Activated T-helper 17 cell treated with anti-CD3 and anti-CD28 coated beads, Interleukin-2, amount 50 U/mL, for 72 hours (primary cell): ENCODE results near the gene CTU2. TPM values are rescaled to one million over a fixed set of nuclear protein-coding genes. Genes with fewer than 3 reads are reported as not detected.
"Not testable (repeated sequence)": the region's sequence is repeated elsewhere in the genome, so short reads cannot be mapped to it uniquely, and the experiment has no call there.

Source experiments
- ATAC-seq: fragments of 150-1000 bp; cut with Tn5 transposase; replicated peaks from 2 replicates; pipeline ENCODE4 v1.10.0; 2021; ENCODE audit warnings: mild to moderate bottlenecking, moderate library complexity
- H3K27ac Mint-ChIP-seq: one replicate; pipeline ENCODE4 v1.8.0; 2022; ENCODE audit warnings: mixed read lengths
- H3K27me3 Mint-ChIP-seq: one replicate; pipeline ENCODE4 v1.8.0; 2022; ENCODE audit warnings: mixed read lengths
- H3K36me3 Mint-ChIP-seq: one replicate; pipeline ENCODE4 v1.8.0; 2022; ENCODE audit warnings: low read depth, mild to moderate bottlenecking, mixed read lengths
- H3K4me1 Mint-ChIP-seq: one replicate; pipeline ENCODE4 v1.8.0; 2022; ENCODE audit warnings: mixed read lengths
- H3K4me3 Mint-ChIP-seq: one replicate; pipeline ENCODE4 v1.8.0; 2022; ENCODE audit warnings: mild to moderate bottlenecking, mixed read lengths
- H3K9me3 Mint-ChIP-seq: one replicate; pipeline ENCODE4 v1.8.0; 2022; ENCODE audit warnings: mixed read lengths
- total RNA-seq, 2 donors: library from RNA; stranded (reverse); gene quantifications; one replicate each; pipeline ENCODE4 v1.2.3, GENCODE V29; 2022

Gene CTU2
- 10 to 100 TPM; 19.8 to 31.8 TPM for total RNA-seq

DNA sequence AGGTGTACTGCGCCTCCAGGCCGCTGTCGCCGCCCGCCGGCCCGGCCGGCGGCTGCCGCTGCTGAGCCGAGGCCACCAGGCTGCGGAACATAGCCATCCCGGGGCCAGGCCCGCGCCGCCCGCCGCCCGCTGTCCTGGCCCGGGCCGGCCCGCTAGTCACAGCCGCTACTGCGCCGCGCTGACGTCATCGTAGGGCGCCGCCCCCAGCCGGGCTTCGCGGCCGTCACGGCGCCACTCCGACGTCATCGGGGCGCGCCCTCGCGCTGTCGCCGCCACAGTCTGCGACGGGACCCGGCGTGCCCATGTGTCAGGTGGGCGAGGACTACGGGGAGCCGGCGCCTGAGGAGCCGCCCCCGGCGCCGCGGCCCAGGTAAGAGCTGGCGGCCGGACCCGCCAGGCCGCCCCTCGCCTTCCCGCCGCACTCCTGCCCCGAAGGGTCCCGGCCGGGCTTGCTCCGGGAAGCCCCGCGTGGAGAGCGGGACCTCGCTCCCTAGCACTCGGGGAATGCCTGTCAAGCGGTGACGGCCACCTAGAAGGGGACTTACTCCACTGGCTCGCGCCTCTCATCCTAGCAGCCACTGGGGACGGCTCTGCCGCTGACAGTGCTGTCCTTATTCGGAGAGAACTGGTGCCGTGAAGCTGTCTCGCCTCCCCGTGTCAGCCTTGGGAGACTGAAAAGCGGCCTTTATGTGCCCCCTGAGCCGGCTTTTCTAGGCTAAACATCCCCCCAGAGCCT, at the start of gene CTU2, which contains the start of gene RNF166:
Gene CTU2 (plus strand): TSS at position 275 of the 736 bp plus-strand sequence. CDS start 28 bp downstream, at position 303.
Gene RNF166 (minus strand): TSS at position 180 of the 736 bp plus-strand sequence. CDS start 83 bp downstream, at position 97.
- Mint-ChIP-seq H3K9me3 (no peaks in the 10 kb centered on the region), H3K36me3 (peaks cover 34% of the 10 kb centered on the region), H3K27me3 (no peaks in the 10 kb centered on the region), H3K27ac (peak within 1 kb of the TSS; percentile 98), H3K4me3 (peak within 1 kb of the TSS; percentile 86), H3K4me1 (peaks cover 22% of the 10 kb centered on the region)
- peak; percentile 79 for ATAC-seq

DNA sequence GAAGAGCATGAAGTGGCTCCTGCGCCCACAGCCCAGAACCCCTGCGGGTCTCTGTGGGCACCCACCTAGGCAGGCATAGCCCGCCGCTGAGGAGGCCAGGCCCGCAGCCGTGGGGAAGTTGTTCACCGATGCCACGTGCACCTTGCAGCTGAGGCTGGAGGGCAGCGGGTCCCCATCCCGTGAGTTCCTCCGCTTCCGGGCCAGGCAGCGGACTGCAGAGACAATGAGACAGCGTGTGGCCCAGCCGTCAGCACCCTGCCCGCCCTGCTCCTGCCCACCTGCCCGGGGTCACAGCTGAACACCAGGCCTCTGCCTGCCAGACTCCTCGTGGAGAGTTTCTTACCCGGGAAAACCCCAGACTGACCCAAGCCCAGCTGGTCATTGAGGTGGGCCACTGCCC, 48.9 kb upstream of the CTU2 start:
- peaks cover 11% of the 10 kb centered on the region for H3K4me1 Mint-ChIP-seq
- H3K9me3 Mint-ChIP-seq = no peaks in the 10 kb centered on the region
- H3K4me3 Mint-ChIP-seq = no peak overlapping the region

DNA sequence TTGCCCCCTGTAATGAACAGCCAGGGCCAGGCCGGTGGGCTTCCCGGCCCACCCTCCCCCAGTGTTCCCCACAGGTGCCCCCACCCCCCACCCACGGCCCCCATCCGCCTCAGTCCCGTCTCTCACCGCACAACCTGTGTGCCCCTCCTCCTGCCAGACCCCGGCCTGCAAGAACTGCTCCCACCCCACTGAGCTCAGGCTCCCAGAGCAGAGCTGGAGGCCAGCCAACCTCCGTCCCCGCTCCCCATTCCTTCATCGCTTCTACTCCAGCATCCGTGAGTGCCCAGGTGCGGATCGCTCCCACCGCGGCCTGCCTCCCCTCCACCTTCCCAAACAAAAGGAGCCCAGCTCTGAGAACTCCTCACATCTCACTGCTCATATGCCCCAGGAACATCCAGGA, 47.6 kb upstream of the CTU2 start:
- Mint-ChIP-seq H3K27ac (no peak overlapping the region), H3K9me3 (no peaks in the 10 kb centered on the region), H3K4me1 (peaks cover 11% of the 10 kb centered on the region), H3K4me3 (no peak overlapping the region), H3K36me3 (peaks cover 18% of the 10 kb centered on the region), H3K27me3 (no peaks in the 10 kb centered on the region)
- no peak for ATAC-seq

More for the DNA sequence above, 48.9 kb upstream of the CTU2 start:
- H3K27me3 Mint-ChIP-seq = no peaks in the 10 kb centered on the region
- ATAC-seq = no peak
- peaks cover 18% of the 10 kb centered on the region for H3K36me3 Mint-ChIP-seq
- H3K27ac Mint-ChIP-seq = no peak overlapping the region

DNA sequence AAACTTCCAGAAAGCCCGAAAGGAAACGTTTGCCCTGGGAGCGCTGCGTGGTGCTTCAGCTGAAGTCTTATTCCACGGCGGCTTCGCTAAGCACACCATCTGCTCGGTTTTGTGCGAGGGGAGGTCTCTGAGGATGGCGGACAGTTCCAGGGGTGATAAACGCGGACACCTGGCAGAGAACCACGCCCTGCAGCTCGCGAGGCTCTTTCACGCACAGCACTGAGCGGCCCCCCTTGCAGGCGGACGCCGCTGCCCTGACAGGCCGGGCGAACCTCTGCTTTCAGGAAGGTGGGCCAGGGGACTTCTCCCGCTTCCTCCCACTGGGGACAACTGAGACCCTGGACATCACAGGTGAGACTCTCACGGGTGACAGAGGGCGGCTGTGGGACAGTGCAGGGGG, 47.1 kb upstream of the CTU2 start:
- Mint-ChIP-seq H3K9me3 (no peaks in the 10 kb centered on the region), H3K4me3 (no peak overlapping the region), H3K36me3 (peaks cover 18% of the 10 kb centered on the region), H3K27me3 (no peaks in the 10 kb centered on the region), H3K4me1 (peaks cover 11% of the 10 kb centered on the region), H3K27ac (no peak overlapping the region)
- no peak for ATAC-seq

DNA sequence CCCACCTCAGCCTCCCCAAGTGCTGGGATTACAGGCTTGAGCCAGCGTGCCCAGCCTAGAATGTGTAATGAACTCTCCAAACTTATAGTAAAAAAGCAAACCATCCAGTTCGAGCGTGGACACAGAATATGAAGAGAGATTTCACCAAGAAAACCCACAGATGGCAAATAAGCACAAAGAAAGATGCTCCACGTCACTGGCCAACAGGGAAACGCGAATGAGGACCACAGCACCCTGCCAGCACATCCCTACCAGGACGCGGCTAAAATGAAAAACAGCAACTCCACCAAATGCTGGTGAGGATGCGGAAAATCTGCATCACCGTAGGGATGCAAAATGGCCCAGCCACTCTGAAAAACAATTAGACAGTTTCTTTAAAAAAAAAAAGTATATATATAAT, 44.8 kb upstream of the CTU2 start:
- Mint-ChIP-seq H3K27me3 (no peaks in the 10 kb centered on the region), H3K9me3 (no peaks in the 10 kb centered on the region), H3K27ac (peak overlapping the region; percentile 94), H3K4me1 (peaks cover 11% of the 10 kb centered on the region), H3K36me3 (peaks cover 9% of the 10 kb centered on the region), H3K4me3 (peak overlapping the region; percentile 95)
- ATAC-seq = no peak

DNA sequence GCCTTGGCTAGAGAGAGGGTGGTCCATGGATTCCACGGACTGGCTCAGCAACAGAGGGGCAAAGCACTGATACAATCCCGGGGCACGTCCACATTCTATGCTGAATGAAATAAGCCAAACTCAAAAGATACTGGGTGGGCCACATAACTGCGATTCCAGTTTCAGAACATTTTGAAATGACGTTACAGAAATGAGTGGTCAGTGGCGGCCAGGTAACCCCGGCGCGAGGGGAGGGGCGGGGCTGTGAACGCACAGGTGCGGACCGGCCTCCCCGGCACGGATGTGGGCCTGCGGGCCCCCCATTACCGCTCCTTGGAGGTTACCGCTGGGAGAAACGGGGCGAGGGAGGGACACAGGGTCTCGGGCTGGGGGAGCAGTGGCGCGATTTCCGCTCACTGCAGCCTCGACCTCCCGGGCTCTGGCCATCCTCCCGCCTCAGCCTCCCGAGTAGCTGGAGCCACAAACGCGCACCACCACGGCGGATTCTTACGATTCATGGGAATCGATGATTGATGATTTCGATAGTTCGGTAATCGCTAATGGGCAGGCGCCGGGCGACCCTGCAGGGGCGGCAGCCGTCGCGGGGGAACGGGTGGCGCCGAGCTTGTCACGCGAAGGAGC, 44.0 kb upstream of the CTU2 start:
- Mint-ChIP-seq H3K9me3 (no peaks in the 10 kb centered on the region), H3K36me3 (peaks cover 5% of the 10 kb centered on the region), H3K4me1 (peaks cover 11% of the 10 kb centered on the region), H3K27ac (peak overlapping the region; percentile 94), H3K27me3 (no peaks in the 10 kb centered on the region), H3K4me3 (peak overlapping the region; percentile 95)
- ATAC-seq = peak; percentile 1

DNA sequence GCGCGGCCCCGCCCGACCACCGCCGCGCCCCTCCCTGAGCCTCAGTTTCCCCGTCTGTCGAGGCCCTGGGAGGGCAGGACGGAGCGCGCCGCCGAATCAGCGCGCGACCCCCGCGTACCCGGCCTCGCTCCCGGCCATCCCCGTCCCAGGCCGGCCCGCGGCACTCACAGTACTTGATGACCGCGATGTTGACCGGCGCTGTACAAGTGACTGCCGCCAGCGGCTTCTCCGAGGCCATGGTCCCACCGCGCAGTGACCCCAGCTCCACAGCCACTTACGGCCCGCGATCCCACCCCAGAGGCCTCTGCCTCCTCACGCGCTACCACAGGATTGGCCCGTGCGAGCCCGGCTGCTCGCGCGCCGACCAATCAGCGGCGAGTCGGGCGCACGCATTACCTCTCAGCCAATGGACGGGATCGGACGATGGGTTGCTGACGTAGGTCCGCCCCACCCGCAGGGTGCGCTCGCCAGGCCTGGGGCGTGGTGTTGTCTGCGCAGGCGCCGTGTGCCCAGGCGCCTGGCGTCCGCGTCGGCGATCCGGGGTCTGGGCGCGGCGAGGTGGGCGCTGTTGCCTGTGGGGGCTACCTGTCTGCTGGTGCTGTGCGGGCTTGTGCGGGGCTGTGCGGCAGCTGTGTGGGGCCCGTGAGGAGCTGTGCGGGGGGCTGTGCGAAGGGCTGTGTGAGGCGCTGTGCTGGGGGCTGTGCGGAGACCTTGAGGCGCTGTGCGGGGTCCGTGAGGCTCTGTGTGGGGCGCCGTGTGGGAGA, 43.3 kb upstream of the CTU2 start, which contains the start of gene MVD:
Gene MVD (minus strand): TSS at position 249 of the 764 bp plus-strand sequence. CDS start 11 bp downstream, at position 238.
- Mint-ChIP-seq H3K36me3 (peaks cover 5% of the 10 kb centered on the region), H3K9me3 (no peaks in the 10 kb centered on the region), H3K27ac (peak within 1 kb of the TSS; percentile 94), H3K4me1 (peaks cover 11% of the 10 kb centered on the region), H3K27me3 (no peaks in the 10 kb centered on the region), H3K4me3 (peak within 1 kb of the TSS; percentile 95)
- peak; percentile 98 for ATAC-seq

DNA sequence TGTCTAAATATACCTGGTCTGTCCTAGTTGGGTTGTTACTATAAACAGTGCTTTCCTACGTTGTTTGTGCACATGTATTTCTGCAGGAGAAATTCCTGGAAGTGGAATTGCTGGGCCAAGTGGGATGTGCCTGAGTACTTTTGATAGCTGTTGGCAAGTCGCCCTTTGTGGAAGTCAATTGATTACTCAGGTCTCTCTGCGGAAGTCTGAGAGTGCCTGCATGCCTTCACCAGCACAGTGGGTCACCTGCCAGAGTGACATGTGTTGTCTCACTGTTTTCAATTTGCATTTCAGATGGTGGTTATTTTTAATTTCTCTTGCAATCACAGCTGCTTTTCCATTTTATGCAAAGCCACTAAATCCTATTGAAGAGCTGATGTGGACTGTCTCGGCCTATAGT, 41.2 kb upstream of the CTU2 start:
- Mint-ChIP-seq H3K27me3 (no peaks in the 10 kb centered on the region), H3K4me1 (peaks cover 11% of the 10 kb centered on the region), H3K9me3 (no peaks in the 10 kb centered on the region)

DNA sequence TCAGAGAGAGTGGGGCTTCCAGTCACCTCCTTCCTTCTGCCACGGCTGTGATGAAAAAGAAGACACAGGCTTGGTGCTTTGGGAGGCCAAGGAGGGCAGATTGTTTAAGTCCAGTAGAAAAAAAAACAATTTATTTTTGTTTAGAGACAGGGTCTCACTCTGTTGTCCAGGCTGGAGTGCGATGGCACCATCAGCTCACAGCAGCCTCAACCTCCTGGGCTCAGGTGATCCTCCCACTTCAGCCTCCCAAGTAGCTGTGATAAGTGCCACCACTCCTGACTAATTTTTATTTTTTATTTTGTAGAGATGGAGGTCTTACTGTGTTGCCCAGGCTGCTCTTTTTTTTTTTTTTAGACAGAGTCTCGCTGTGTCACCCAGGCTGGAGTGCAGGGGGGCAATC, 40.7 kb upstream of the CTU2 start:
- Mint-ChIP-seq H3K27ac (no peak overlapping the region), H3K36me3 (no peaks in the 10 kb centered on the region)
- no peak for ATAC-seq

More for the DNA sequence above, 41.2 kb upstream of the CTU2 start:
- H3K27ac Mint-ChIP-seq = no peak overlapping the region
- peak overlapping the region; percentile 40 for H3K4me3 Mint-ChIP-seq
- peaks cover 2% of the 10 kb centered on the region for H3K36me3 Mint-ChIP-seq
- no peak for ATAC-seq

DNA sequence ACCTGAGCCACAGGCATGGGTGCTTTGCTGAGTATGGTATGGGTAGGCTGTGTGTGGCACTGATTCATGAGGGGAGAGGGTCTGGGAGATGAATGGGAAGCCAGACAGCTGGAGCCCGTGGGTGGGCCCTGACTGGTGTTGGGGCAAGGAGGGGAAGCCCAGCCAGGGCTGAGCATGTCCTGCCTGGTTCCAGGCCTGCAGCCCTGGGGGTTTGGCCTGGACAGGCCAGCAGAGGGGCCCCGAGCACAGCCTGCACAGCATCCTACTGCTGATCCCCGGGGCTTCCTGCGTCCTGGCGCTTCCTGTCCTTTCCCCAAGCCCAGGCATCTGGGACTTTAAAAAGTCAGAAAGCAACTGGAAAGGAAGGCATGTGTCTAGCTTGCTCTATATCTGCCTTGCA, 38.8 kb upstream of the CTU2 start:
- no peaks in the 10 kb centered on the region for H3K4me1 Mint-ChIP-seq
- ATAC-seq = no peak
- H3K27ac Mint-ChIP-seq = no peak overlapping the region
- H3K36me3 Mint-ChIP-seq = no peaks in the 10 kb centered on the region
- H3K27me3 Mint-ChIP-seq = no peaks in the 10 kb centered on the region
- no peaks in the 10 kb centered on the region for H3K9me3 Mint-ChIP-seq
- no peak overlapping the region for H3K4me3 Mint-ChIP-seq

More for the DNA sequence above, 40.7 kb upstream of the CTU2 start:
- Mint-ChIP-seq H3K4me3 (no peak overlapping the region), H3K4me1 (peaks cover 11% of the 10 kb centered on the region), H3K9me3 (no peaks in the 10 kb centered on the region), H3K27me3 (no peaks in the 10 kb centered on the region)

DNA sequence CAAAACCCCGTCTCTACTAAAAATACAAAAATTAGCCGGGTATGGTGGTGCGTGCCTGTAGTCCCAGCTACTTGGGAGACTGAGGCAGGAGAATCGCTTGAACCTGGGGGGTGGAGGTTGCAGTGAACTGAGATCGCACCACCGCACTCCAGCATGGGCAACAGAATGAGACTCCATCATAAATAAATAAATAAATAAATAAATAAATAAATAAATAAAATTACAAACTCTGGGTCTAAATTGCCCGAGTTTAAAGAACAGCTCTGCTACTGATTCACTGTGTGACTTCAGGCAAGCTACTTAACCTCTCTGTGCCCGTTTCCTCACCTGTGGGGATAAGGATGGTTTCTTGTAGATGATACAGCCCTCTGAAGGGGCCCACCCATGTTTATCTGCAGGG, 36.8 kb upstream of the CTU2 start:
- H3K9me3 Mint-ChIP-seq, H3K4me1 Mint-ChIP-seq, H3K36me3 Mint-ChIP-seq, H3K4me3 Mint-ChIP-seq, ATAC-seq, H3K27me3 Mint-ChIP-seq, H3K27ac Mint-ChIP-seq: not testable (repeated sequence)

DNA sequence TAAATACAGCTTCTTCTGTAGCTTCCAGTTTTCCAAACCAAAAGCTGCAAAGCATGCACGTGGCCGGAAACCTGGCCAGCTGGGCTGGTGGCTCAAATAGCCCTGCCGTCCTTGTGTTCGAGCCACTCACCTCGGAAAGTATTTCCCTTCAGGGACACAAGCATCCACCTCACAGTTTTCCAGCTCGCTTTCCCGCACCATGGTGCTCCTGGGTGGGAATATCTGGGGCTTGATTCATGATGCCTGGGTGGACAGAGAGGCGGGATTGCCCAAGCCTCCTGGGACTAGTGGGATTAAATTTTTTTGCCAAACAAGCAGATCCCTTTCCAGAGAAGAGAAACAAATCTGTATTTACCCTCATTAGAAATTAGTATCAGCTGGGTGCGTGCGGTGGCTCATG, 36.3 kb upstream of the CTU2 start:
- H3K4me1 Mint-ChIP-seq = no peaks in the 10 kb centered on the region
- no peak overlapping the region for H3K4me3 Mint-ChIP-seq
- H3K36me3 Mint-ChIP-seq = no peaks in the 10 kb centered on the region
- H3K27me3 Mint-ChIP-seq = no peaks in the 10 kb centered on the region
- H3K27ac Mint-ChIP-seq = no peak overlapping the region
- no peak for ATAC-seq
- H3K9me3 Mint-ChIP-seq = no peaks in the 10 kb centered on the region

DNA sequence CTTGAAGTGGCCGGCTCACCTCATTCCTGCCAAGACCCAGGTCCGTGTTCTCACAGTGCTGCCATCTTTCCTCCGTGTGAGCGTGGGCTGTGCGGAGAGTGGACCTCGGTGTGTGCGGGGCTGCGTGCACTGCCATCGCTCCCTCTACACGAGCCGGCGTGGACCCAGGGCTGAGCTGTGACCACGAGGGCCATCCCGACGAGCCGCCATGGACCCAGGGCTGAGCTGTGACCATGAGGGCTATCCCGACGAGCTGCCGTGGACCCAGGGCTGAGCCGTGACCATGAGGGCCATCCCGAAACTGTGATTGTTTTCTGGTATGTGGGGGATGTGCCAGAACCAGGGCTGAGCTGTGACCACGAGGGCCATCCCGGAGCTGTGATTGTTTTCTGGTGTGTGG, 34.5 kb upstream of the CTU2 start:
- Mint-ChIP-seq H3K4me1 (no peaks in the 10 kb centered on the region), H3K9me3 (no peaks in the 10 kb centered on the region), H3K36me3 (no peaks in the 10 kb centered on the region), H3K4me3 (no peak overlapping the region), H3K27me3 (no peaks in the 10 kb centered on the region), H3K27ac (no peak overlapping the region)
- ATAC-seq = no peak

DNA sequence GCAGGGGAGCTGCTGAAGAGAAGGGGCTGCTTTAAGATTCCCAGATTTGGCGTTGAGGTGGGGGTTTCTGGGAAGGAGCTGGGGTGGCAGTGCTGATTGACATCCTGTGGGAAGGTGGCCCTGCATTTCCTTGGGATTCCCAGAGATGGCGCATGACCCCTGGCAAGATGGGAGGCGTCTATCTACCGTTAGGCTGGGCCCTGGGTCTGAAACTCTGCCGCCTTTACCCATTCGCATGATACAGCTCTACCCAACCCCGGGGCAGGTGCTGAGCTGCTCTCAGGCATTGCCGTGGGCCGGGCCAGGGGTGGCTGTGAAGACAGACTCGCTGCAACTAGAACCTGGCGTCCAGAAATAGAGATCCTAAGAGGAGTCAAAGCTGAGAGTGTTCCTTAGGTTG, 33.5 kb upstream of the CTU2 start:
- no peak overlapping the region for H3K4me3 Mint-ChIP-seq
- H3K36me3 Mint-ChIP-seq = no peaks in the 10 kb centered on the region
- no peaks in the 10 kb centered on the region for H3K9me3 Mint-ChIP-seq
- ATAC-seq = no peak
- no peaks in the 10 kb centered on the region for H3K4me1 Mint-ChIP-seq
- H3K27ac Mint-ChIP-seq = no peak overlapping the region
- H3K27me3 Mint-ChIP-seq = no peaks in the 10 kb centered on the region
